HG03354 (cell line): ENCODE results near the gene PRKCE.

Experiments
- ATAC-seq: cut with Tn5 transposase; IDR thresholded peaks from one replicate; pipeline ENCODE4 v1.9.1; 2021; ENCODE audit warnings: mild to moderate bottlenecking; ENCODE audit not compliant: unreplicated experiment, poor library complexity, severe bottlenecking

The PRKCE gene

GRCh38 chr2:45651415-45652089 lies at the start of gene PRKCE:
Gene PRKCE, plus strand, starts transcription at chr2:45651675.
- ATAC-seq, result peak; percentile 35

- ATAC-seq, result no peak
These were observed 48.9 kb upstream of the PRKCE start for GRCh38 chr2:45602624-45603023.

- no peak for ATAC-seq
These were observed 46.4 kb upstream of the PRKCE start for GRCh38 chr2:45605116-45605515.

GRCh38 chr2:45606796-45607195 lies 44.7 kb upstream of the PRKCE start:
- ATAC-seq, result no peak

GRCh38 chr2:45607701-45608100 lies 43.8 kb upstream of the PRKCE start:
- ATAC-seq, result no peak

GRCh38 chr2:45610281-45611019 lies 41.0 kb upstream of the PRKCE start:
- peak; percentile 63 for ATAC-seq

GRCh38 chr2:45611020-45611859 lies 40.2 kb upstream of the PRKCE start, which contains the start of gene SRBD1:
Gene SRBD1, minus strand, starts transcription at chr2:45611267. Its CDS starts 5,826 bp downstream, at chr2:45605441.
- peak; percentile 93 for ATAC-seq

GRCh38 chr2:45612285-45612684 lies 39.2 kb upstream of the PRKCE start:
- ATAC-seq, result no peak

GRCh38 chr2:45612731-45613130 lies 38.7 kb upstream of the PRKCE start:
- ATAC-seq, result no peak

- no peak for ATAC-seq
These were observed 37.1 kb upstream of the PRKCE start for GRCh38 chr2:45614330-45614729.

- no peak for ATAC-seq
These were observed 36.5 kb upstream of the PRKCE start for GRCh38 chr2:45614871-45615415.

GRCh38 chr2:45616658-45617411 lies 34.6 kb upstream of the PRKCE start:
- no peak for ATAC-seq

- ATAC-seq, result no peak
These were observed 34.0 kb upstream of the PRKCE start for GRCh38 chr2:45617496-45617895.

- ATAC-seq, result no peak
These were observed 29.0 kb upstream of the PRKCE start for GRCh38 chr2:45622336-45623075.

GRCh38 chr2:45623098-45623497 lies 28.4 kb upstream of the PRKCE start:
- ATAC-seq, result no peak

- no peak for ATAC-seq
These were observed 25.7 kb upstream of the PRKCE start for GRCh38 chr2:45625824-45626223.

- no peak for ATAC-seq
These were observed 24.9 kb upstream of the PRKCE start for GRCh38 chr2:45626387-45627221.

GRCh38 chr2:45627911-45628310 lies 23.6 kb upstream of the PRKCE start:
- ATAC-seq, result no peak
